ENCODE measurements around the gene UXS1.

The UXS1 gene

GRCh38 chr2:106163948-106164545, 30.1 kb downstream of the UXS1 start:
- peaks cover 0 to 13% of the 10 kb centered on the region in 2 donors for H3K36me3 ChIP-seq (ENCODE audit: control insufficient read depth in 1 of 2, insufficient read depth in 2 of 2, low read length in 2 of 2)
- no peaks in the 10 kb centered on the region for H3K27me3 ChIP-seq (ENCODE audit: control insufficient read depth in 1 of 2, insufficient read depth in 2 of 2, low read length in 2 of 2)
- H3K4me1 ChIP-seq (ENCODE audit: control insufficient read depth in 1 of 2, insufficient read depth in 2 of 2, low read length in 2 of 2), result no peaks in the 10 kb centered on the region
- H3K27ac ChIP-seq (ENCODE audit: low read depth, low read length), result no peak overlapping the region
- no peak overlapping the region for H3K9ac ChIP-seq (ENCODE audit: low read depth in 1 of 2, low read length in 2 of 2)
- no peaks in the 10 kb centered on the region for H3K9me3 ChIP-seq (ENCODE audit: control insufficient read depth in 1 of 2, low read length in 2 of 2)
- no peak overlapping the region for H3K4me3 ChIP-seq (ENCODE audit: low read depth in 1 of 2, low read length in 2 of 2)

- Histone ChIP-seq H3K27ac (ENCODE audit: low read depth, low read length) (no peak overlapping the region), H3K4me3 (ENCODE audit: low read depth in 1 of 2, low read length in 2 of 2) (no peak overlapping the region), H3K27me3 (ENCODE audit: control insufficient read depth in 1 of 2, insufficient read depth in 2 of 2, low read length in 2 of 2) (no peaks in the 10 kb centered on the region), H3K36me3 (ENCODE audit: control insufficient read depth in 1 of 2, insufficient read depth in 2 of 2, low read length in 2 of 2) (peaks cover 0 to 15% of the 10 kb centered on the region in 2 donors), H3K4me1 (ENCODE audit: control insufficient read depth in 1 of 2, insufficient read depth in 2 of 2, low read length in 2 of 2) (no peaks in the 10 kb centered on the region), H3K9ac (ENCODE audit: low read depth in 1 of 2, low read length in 2 of 2) (no peak overlapping the region), H3K9me3 (ENCODE audit: control insufficient read depth in 1 of 2, low read length in 2 of 2) (no peaks in the 10 kb centered on the region)
Measured at GRCh38 chr2:106161938-106162820, 31.9 kb downstream of the UXS1 start.

- no peak overlapping the region for H3K27ac ChIP-seq (ENCODE audit: low read depth, low read length)
Measured at GRCh38 chr2:106161341-106161740, 32.8 kb downstream of the UXS1 start.

GRCh38 chr2:106160786-106161261, 33.3 kb downstream of the UXS1 start:
- H3K4me1 ChIP-seq (ENCODE audit: control insufficient read depth in 1 of 2, insufficient read depth in 2 of 2, low read length in 2 of 2), result no peaks in the 10 kb centered on the region
- H3K36me3 ChIP-seq (ENCODE audit: control insufficient read depth in 1 of 2, insufficient read depth in 2 of 2, low read length in 2 of 2), result peaks cover 0 to 15% of the 10 kb centered on the region in 2 donors
- no peaks in the 10 kb centered on the region for H3K9me3 ChIP-seq (ENCODE audit: control insufficient read depth in 1 of 2, low read length in 2 of 2)
- H3K4me3 ChIP-seq (ENCODE audit: low read depth in 1 of 2, low read length in 2 of 2), result no peak overlapping the region
- H3K27ac ChIP-seq (ENCODE audit: low read depth, low read length), result no peak overlapping the region
- no peak overlapping the region for H3K9ac ChIP-seq (ENCODE audit: low read depth in 1 of 2, low read length in 2 of 2)
- H3K27me3 ChIP-seq (ENCODE audit: control insufficient read depth in 1 of 2, insufficient read depth in 2 of 2, low read length in 2 of 2), result no peaks in the 10 kb centered on the region

More at GRCh38 chr2:106161341-106161740, 32.8 kb downstream of the UXS1 start:
- Histone ChIP-seq H3K9me3 (ENCODE audit: control insufficient read depth in 1 of 2, low read length in 2 of 2) (no peaks in the 10 kb centered on the region), H3K36me3 (ENCODE audit: control insufficient read depth in 1 of 2, insufficient read depth in 2 of 2, low read length in 2 of 2) (peaks cover 0 to 15% of the 10 kb centered on the region in 2 donors), H3K9ac (ENCODE audit: low read depth in 1 of 2, low read length in 2 of 2) (no peak overlapping the region), H3K4me3 (ENCODE audit: low read depth in 1 of 2, low read length in 2 of 2) (no peak overlapping the region), H3K4me1 (ENCODE audit: control insufficient read depth in 1 of 2, insufficient read depth in 2 of 2, low read length in 2 of 2) (no peaks in the 10 kb centered on the region), H3K27me3 (ENCODE audit: control insufficient read depth in 1 of 2, insufficient read depth in 2 of 2, low read length in 2 of 2) (no peaks in the 10 kb centered on the region)

GRCh38 chr2:106159866-106160785, 34.0 kb downstream of the UXS1 start:
- H3K4me3 ChIP-seq (ENCODE audit: low read depth in 1 of 2, low read length in 2 of 2), result peak overlapping the region; percentile 29 to 44
- H3K27ac ChIP-seq (ENCODE audit: low read depth, low read length), result no peak overlapping the region
- H3K36me3 ChIP-seq (ENCODE audit: control insufficient read depth in 1 of 2, insufficient read depth in 2 of 2, low read length in 2 of 2), result peaks cover 0 to 19% of the 10 kb centered on the region in 2 donors
- no peaks in the 10 kb centered on the region for H3K27me3 ChIP-seq (ENCODE audit: control insufficient read depth in 1 of 2, insufficient read depth in 2 of 2, low read length in 2 of 2)
- no peaks in the 10 kb centered on the region for H3K9me3 ChIP-seq (ENCODE audit: control insufficient read depth in 1 of 2, low read length in 2 of 2)
- H3K9ac ChIP-seq (ENCODE audit: low read depth in 1 of 2, low read length in 2 of 2), result no peak overlapping the region
- no peaks in the 10 kb centered on the region for H3K4me1 ChIP-seq (ENCODE audit: control insufficient read depth in 1 of 2, insufficient read depth in 2 of 2, low read length in 2 of 2)

GRCh38 chr2:106158871-106159270, 35.2 kb downstream of the UXS1 start:
- Histone ChIP-seq H3K4me1 (ENCODE audit: control insufficient read depth in 1 of 2, insufficient read depth in 2 of 2, low read length in 2 of 2) (no peaks in the 10 kb centered on the region), H3K4me3 (ENCODE audit: low read depth in 1 of 2, low read length in 2 of 2) (no peak overlapping the region), H3K9ac (ENCODE audit: low read depth in 1 of 2, low read length in 2 of 2) (no peak overlapping the region), H3K9me3 (ENCODE audit: control insufficient read depth in 1 of 2, low read length in 2 of 2) (peaks cover 1 to 11% of the 10 kb centered on the region in 2 donors), H3K27me3 (ENCODE audit: control insufficient read depth in 1 of 2, insufficient read depth in 2 of 2, low read length in 2 of 2) (no peaks in the 10 kb centered on the region), H3K36me3 (ENCODE audit: control insufficient read depth in 1 of 2, insufficient read depth in 2 of 2, low read length in 2 of 2) (peaks cover 0 to 25% of the 10 kb centered on the region in 2 donors), H3K27ac (ENCODE audit: low read depth, low read length) (no peak overlapping the region)

GRCh38 chr2:106158131-106158530, 36.0 kb downstream of the UXS1 start:
- Histone ChIP-seq H3K27me3 (ENCODE audit: control insufficient read depth in 1 of 2, insufficient read depth in 2 of 2, low read length in 2 of 2) (no peaks in the 10 kb centered on the region), H3K4me3 (ENCODE audit: low read depth in 1 of 2, low read length in 2 of 2) (no peak overlapping the region), H3K36me3 (ENCODE audit: control insufficient read depth in 1 of 2, insufficient read depth in 2 of 2, low read length in 2 of 2) (peaks cover 0 to 25% of the 10 kb centered on the region in 2 donors), H3K9me3 (ENCODE audit: control insufficient read depth in 1 of 2, low read length in 2 of 2) (peaks cover 1 to 15% of the 10 kb centered on the region in 2 donors), H3K9ac (ENCODE audit: low read depth in 1 of 2, low read length in 2 of 2) (no peak overlapping the region), H3K27ac (ENCODE audit: low read depth, low read length) (no peak overlapping the region), H3K4me1 (ENCODE audit: control insufficient read depth in 1 of 2, insufficient read depth in 2 of 2, low read length in 2 of 2) (no peaks in the 10 kb centered on the region)

- H3K27me3 ChIP-seq (ENCODE audit: control insufficient read depth in 1 of 2, insufficient read depth in 2 of 2, low read length in 2 of 2), result no peaks in the 10 kb centered on the region
- peaks cover 0 to 25% of the 10 kb centered on the region in 2 donors for H3K36me3 ChIP-seq (ENCODE audit: control insufficient read depth in 1 of 2, insufficient read depth in 2 of 2, low read length in 2 of 2)
- H3K9ac ChIP-seq (ENCODE audit: low read depth in 1 of 2, low read length in 2 of 2), result no peak overlapping the region
- H3K27ac ChIP-seq (ENCODE audit: low read depth, low read length), result no peak overlapping the region
- H3K4me1 ChIP-seq (ENCODE audit: control insufficient read depth in 1 of 2, insufficient read depth in 2 of 2, low read length in 2 of 2), result no peaks in the 10 kb centered on the region
- H3K9me3 ChIP-seq (ENCODE audit: control insufficient read depth in 1 of 2, low read length in 2 of 2), result peaks cover 1 to 15% of the 10 kb centered on the region in 2 donors
- no peak overlapping the region for H3K4me3 ChIP-seq (ENCODE audit: low read depth in 1 of 2, low read length in 2 of 2)
Measured at GRCh38 chr2:106157416-106157815, 36.7 kb downstream of the UXS1 start.

- Histone ChIP-seq H3K27ac (ENCODE audit: low read depth, low read length) (no peak overlapping the region), H3K36me3 (ENCODE audit: control insufficient read depth in 1 of 2, insufficient read depth in 2 of 2, low read length in 2 of 2) (peaks cover 0 to 25% of the 10 kb centered on the region in 2 donors), H3K4me1 (ENCODE audit: control insufficient read depth in 1 of 2, insufficient read depth in 2 of 2, low read length in 2 of 2) (no peaks in the 10 kb centered on the region), H3K4me3 (ENCODE audit: low read depth in 1 of 2, low read length in 2 of 2) (no peak overlapping the region), H3K9ac (ENCODE audit: low read depth in 1 of 2, low read length in 2 of 2) (no peak overlapping the region), H3K9me3 (ENCODE audit: control insufficient read depth in 1 of 2, low read length in 2 of 2) (peaks cover 1 to 15% of the 10 kb centered on the region in 2 donors), H3K27me3 (ENCODE audit: control insufficient read depth in 1 of 2, insufficient read depth in 2 of 2, low read length in 2 of 2) (no peaks in the 10 kb centered on the region)
Measured at GRCh38 chr2:106156305-106157296, 37.5 kb downstream of the UXS1 start.

Measured in duodenal mucosa (tissue), 2 donors.